SJSA1 (cell line): ENCODE data around the gene PLXNA4. TPM values are rescaled to one million over a fixed set of nuclear protein-coding genes. Genes with fewer than 3 reads are reported as not detected.
A peak's percentile ranks its signal among the peaks of the same experiment; 100 is the strongest.

Experiments used
- DNase-seq, 2 experiments: peaks; one replicate each; pipeline ENCODE4 v3.0.0-alpha.2; 2015 to 2020; ENCODE audit warnings: low spot score in 2 of 2, low read depth in 1 of 2
- H3K27ac ChIP-seq: fragments of 250-450 bp; sonication (Bioruptor Pico); 2 replicates; pipeline ENCODE4 v1.5.1; 2020; ENCODE audit warnings: mild to moderate bottlenecking, moderate library complexity
- H3K27me3 ChIP-seq: fragments of 250-450 bp; sonication (Bioruptor Pico); replicated peaks from 2 replicates; pipeline ENCODE4 v1.5.1; 2020; ENCODE audit warnings: mild to moderate bottlenecking, moderate library complexity
- H3K36me3 ChIP-seq: fragments of 250-450 bp; sonication (Bioruptor Pico); 2 replicates; pipeline ENCODE4 v1.5.1; 2020; ENCODE audit warnings: mild to moderate bottlenecking
- H3K4me1 ChIP-seq: fragments of 250-450 bp; sonication (Bioruptor Pico); replicated peaks from 2 replicates; pipeline ENCODE4 v1.6.1; 2021; ENCODE audit warnings: mild to moderate bottlenecking
- H3K4me3 ChIP-seq: fragments of 250-450 bp; sonication (Bioruptor Pico); 2 replicates; pipeline ENCODE4 v1.5.1; 2020; ENCODE audit warnings: mild to moderate bottlenecking
- H3K9me3 ChIP-seq: fragments of 250-450 bp; sonication (Bioruptor Pico); replicated peaks from 2 replicates; pipeline ENCODE4 v1.5.1; 2020; ENCODE audit warnings: mild to moderate bottlenecking
- total RNA-seq: library from RNA; depleted of rRNA; stranded (reverse); fragments of >200 nt; shearing (Covaris generic); gene quantifications from 2 replicates; pipeline ENCODE4 v1.2.3, GENCODE V29; 2014

Gene PLXNA4
- total RNA-seq, 1 experiment from 2014 or later, result not detected

GRCh38 chr7:132430861-132431822 lies 145.1 kb downstream of the PLXNA4 start:
- Histone ChIP-seq H3K4me1 (peaks cover 4% of the 10 kb centered on the region; the same call in 1 of the 2 replicates), H3K27me3 (no peaks in the 10 kb centered on the region), H3K36me3 (no peaks in the 10 kb centered on the region), H3K27ac (no peak overlapping the region), H3K4me3 (no peak overlapping the region), H3K9me3 (no peaks in the 10 kb centered on the region)
- DNase-seq, result peak in 1 of 2 experiments; percentile 4

DNA sequence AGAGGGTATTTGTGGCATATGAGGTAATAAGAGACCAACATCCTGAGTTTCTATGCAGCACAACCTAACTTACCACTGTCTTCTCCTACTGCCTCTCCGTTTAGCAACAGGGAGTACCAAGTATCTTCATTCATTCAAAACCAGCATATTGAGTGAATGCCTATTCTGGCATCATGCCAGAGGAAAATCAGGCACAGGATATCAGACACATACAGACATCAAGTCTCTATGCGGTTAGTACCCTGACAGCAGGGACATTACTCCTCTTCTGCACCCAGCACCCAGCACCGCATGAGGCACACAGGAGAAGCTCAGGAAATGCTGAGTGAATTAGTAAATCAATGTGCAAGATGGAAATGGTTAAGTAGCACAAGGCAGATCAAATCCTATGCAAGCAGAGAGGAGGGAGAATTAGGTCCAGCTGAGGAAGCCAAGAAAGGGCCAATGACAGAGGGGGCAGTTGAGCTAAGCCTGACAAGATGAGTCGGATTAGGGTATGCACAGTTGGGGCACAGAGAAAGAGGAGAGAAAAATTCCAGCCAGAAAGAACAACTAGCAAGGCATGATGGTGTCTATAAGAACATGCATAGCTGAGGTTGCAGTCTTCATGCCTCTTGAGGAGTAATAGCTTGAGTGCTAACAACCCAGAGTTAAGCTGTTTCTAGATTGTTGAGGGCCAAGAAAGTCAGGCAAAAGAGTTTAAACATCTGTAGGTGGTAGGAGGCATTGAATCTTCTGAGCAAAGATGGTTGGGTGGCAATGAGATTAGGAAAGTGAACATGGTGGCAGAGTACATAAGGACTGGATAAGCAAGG lies 146.0 kb downstream of the PLXNA4 start:
- no peaks in the 10 kb centered on the region for H3K36me3 ChIP-seq
- peaks cover 4% of the 10 kb centered on the region; the same call in 1 of the 2 replicates for H3K4me1 ChIP-seq
- DNase-seq, result no peak
- no peak overlapping the region for H3K27ac ChIP-seq
- H3K4me3 ChIP-seq, result no peak overlapping the region
- no peaks in the 10 kb centered on the region for H3K9me3 ChIP-seq
- no peaks in the 10 kb centered on the region for H3K27me3 ChIP-seq

- H3K27me3 ChIP-seq, result no peaks in the 10 kb centered on the region
- H3K27ac ChIP-seq, result no peak overlapping the region
- no peaks in the 10 kb centered on the region for H3K9me3 ChIP-seq
- H3K4me3 ChIP-seq, result no peak overlapping the region
- H3K4me1 ChIP-seq, result peaks cover 4% of the 10 kb centered on the region; the same call in 1 of the 2 replicates
- no peaks in the 10 kb centered on the region for H3K36me3 ChIP-seq
- DNase-seq, result no peak
Observed at GRCh38 chr7:132429181-132429580, 147.1 kb downstream of the PLXNA4 start.

GRCh38 chr7:132428247-132428919 lies 147.9 kb downstream of the PLXNA4 start:
- no peak for DNase-seq
- H3K4me3 ChIP-seq, result no peak overlapping the region
- H3K36me3 ChIP-seq, result no peaks in the 10 kb centered on the region
- no peak overlapping the region for H3K27ac ChIP-seq
- no peaks in the 10 kb centered on the region for H3K9me3 ChIP-seq
- H3K4me1 ChIP-seq, result peaks cover 4% of the 10 kb centered on the region; the same call in 1 of the 2 replicates
- H3K27me3 ChIP-seq, result no peaks in the 10 kb centered on the region

- Histone ChIP-seq H3K4me3 (no peak overlapping the region), H3K36me3 (no peaks in the 10 kb centered on the region), H3K27me3 (no peaks in the 10 kb centered on the region), H3K9me3 (no peaks in the 10 kb centered on the region), H3K27ac (no peak overlapping the region), H3K4me1 (peaks cover under 1% of the 10 kb centered on the region; the same call in 1 of the 2 replicates)
- DNase-seq, result no peak
Observed at GRCh38 chr7:132425942-132426341, 150.3 kb downstream of the PLXNA4 start.

GRCh38 chr7:132424821-132425724 lies 151.2 kb downstream of the PLXNA4 start:
- H3K4me3 ChIP-seq, result no peak overlapping the region
- no peak overlapping the region for H3K27ac ChIP-seq
- DNase-seq, result no peak
- H3K4me1 ChIP-seq, result no peaks in the 10 kb centered on the region
- H3K27me3 ChIP-seq, result no peaks in the 10 kb centered on the region
- H3K9me3 ChIP-seq, result no peaks in the 10 kb centered on the region
- H3K36me3 ChIP-seq, result no peaks in the 10 kb centered on the region

DNA sequence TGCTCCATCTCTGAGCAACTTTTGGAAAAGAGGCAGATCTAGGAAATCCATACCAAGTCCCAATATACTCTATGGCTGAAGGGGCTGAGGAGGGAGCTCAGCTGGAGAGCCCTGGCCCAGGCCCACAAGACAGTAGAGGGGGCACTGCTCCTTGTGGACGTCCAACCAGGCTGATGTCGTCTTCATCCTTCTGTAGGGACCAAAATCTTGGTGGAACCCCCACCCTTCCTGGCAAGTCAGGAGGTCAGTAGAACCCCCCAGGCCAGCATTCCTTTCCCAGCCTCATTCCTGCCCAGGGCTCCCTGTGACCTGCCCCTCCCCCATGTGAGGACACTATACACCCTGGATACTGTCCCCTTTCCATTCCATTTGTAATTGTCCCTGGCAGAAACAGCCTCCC lies 152.0 kb downstream of the PLXNA4 start:
- H3K36me3 ChIP-seq, result no peaks in the 10 kb centered on the region
- no peak overlapping the region for H3K27ac ChIP-seq
- DNase-seq, result no peak
- H3K27me3 ChIP-seq, result no peaks in the 10 kb centered on the region
- H3K9me3 ChIP-seq, result no peaks in the 10 kb centered on the region
- H3K4me3 ChIP-seq, result no peak overlapping the region
- no peaks in the 10 kb centered on the region for H3K4me1 ChIP-seq

- H3K4me3 ChIP-seq, result no peak overlapping the region
- no peaks in the 10 kb centered on the region for H3K9me3 ChIP-seq
- H3K36me3 ChIP-seq, result no peaks in the 10 kb centered on the region
- no peaks in the 10 kb centered on the region for H3K4me1 ChIP-seq
- DNase-seq, result no peak
- H3K27ac ChIP-seq, result no peak overlapping the region
- no peaks in the 10 kb centered on the region for H3K27me3 ChIP-seq
Observed at GRCh38 chr7:132423594-132424200, 152.6 kb downstream of the PLXNA4 start.

DNA sequence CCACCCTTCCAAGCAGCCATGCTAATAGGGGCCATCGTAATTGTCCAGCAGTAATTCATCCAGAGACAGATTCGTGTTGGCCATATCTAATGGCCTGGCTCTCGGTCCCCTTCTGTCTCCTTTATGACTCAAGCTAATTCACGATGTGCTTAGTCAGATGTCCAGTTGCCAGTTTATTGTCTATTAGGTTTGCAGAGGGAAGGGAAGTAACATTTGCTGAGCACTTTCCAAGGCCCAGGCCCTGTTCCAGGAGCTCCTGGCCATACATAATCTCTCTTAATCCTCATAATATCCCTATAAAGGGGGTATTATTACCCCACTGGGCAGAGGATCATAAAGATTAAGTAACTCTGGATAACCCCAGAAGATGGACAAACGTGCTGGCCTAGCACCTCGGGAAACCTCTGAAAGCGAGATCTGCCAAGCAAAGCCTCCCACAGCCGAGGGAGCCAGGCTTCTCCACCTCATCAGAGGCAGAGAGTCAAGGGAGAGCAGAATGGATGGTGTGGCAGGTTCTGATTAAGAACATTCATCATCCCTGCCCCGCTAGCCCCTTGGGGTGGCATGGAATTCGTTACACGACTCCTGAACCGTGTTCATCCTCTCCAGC lies 153.7 kb downstream of the PLXNA4 start:
- no peaks in the 10 kb centered on the region for H3K9me3 ChIP-seq
- no peak overlapping the region for H3K27ac ChIP-seq
- no peaks in the 10 kb centered on the region for H3K27me3 ChIP-seq
- H3K4me1 ChIP-seq, result no peaks in the 10 kb centered on the region
- no peak overlapping the region for H3K4me3 ChIP-seq
- H3K36me3 ChIP-seq, result no peaks in the 10 kb centered on the region
- DNase-seq, result no peak

DNA sequence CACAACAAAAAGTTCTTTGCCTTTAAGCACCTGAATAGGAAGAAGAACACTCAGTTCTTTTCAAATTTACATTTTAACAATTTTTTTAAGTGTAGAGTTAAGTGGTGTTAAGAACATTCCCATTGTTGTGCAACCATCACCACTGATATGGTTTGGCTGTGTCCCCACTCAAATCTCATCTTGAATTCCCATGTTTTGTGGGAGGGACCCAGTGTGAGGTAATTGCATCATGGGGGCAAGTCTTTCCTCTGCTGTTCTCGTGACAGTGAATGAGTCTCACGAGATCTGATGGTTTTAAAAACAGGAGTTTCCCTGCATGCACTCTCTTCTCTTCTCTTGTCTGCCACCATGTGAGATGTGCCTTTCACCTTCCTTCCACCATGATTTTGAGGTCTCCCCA lies 155.7 kb downstream of the PLXNA4 start:
- Histone ChIP-seq H3K27me3 (no peaks in the 10 kb centered on the region), H3K9me3 (no peaks in the 10 kb centered on the region), H3K36me3 (no peaks in the 10 kb centered on the region), H3K4me1 (no peaks in the 10 kb centered on the region), H3K27ac (no peak overlapping the region), H3K4me3 (no peak overlapping the region)
- no peak for DNase-seq

- no peak for DNase-seq
- H3K4me1 ChIP-seq, result no peaks in the 10 kb centered on the region
- no peak overlapping the region for H3K4me3 ChIP-seq
- no peaks in the 10 kb centered on the region for H3K9me3 ChIP-seq
- no peaks in the 10 kb centered on the region for H3K36me3 ChIP-seq
- H3K27me3 ChIP-seq, result no peaks in the 10 kb centered on the region
- H3K27ac ChIP-seq, result no peak overlapping the region
Observed at GRCh38 chr7:132419542-132419941, 156.7 kb downstream of the PLXNA4 start.

DNA sequence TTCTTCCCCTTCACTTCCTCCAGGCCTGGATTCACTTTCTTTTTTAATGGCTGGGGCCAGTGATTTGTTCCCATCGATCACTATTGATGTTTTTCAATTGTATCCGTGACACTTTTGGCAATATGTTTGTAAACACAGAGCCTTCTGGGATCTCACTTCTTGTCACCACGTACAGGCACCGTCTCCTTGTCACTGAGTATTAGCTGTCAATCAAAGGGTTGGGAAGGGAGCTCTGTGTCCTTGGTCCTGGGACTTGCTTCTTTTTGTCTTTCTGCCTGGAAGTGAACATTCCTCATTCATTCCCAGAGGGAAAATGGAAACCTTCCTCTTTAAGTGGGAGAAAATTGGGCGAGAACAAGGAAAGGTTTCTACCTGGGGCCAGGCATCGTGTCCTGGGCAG lies 157.4 kb downstream of the PLXNA4 start:
- no peak for DNase-seq
- H3K4me1 ChIP-seq, result no peaks in the 10 kb centered on the region

More for the DNA sequence above, 157.4 kb downstream of the PLXNA4 start:
- Histone ChIP-seq H3K9me3 (no peaks in the 10 kb centered on the region), H3K4me3 (no peak overlapping the region), H3K36me3 (no peaks in the 10 kb centered on the region), H3K27ac (no peak overlapping the region), H3K27me3 (no peaks in the 10 kb centered on the region)
